Measurements from ENCODE around the gene OR2AJ1.

OR2AJ1 gene

GRCh38 chr1:247905181-247905580, 19.5 kb upstream of the OR2AJ1 start:
- no peak for DNase-seq (ENCODE audit: low read depth)
- no peak overlapping the region for H3K4me3 ChIP-seq (ENCODE audit: low read length)
- TF ChIP-seq CTCF (IDR thresholded peaks at IDR 0.05; ENCODE audit: insufficient read depth, low read depth, low read length, missing control alignments), result no peak

- DNase-seq (ENCODE audit: low read depth), result no peak
- H3K4me3 ChIP-seq (ENCODE audit: low read length), result no peak overlapping the region
- no peak for TF ChIP-seq CTCF (IDR thresholded peaks at IDR 0.05; ENCODE audit: insufficient read depth, low read depth, low read length, missing control alignments)
Observed at GRCh38 chr1:247905910-247906503, 18.7 kb upstream of the OR2AJ1 start.

- no peak for TF ChIP-seq CTCF (IDR thresholded peaks at IDR 0.05; ENCODE audit: insufficient read depth, low read depth, low read length, missing control alignments)
- H3K4me3 ChIP-seq (ENCODE audit: low read length), result no peak overlapping the region
- peak; percentile 46 for DNase-seq (ENCODE audit: low read depth)
Observed at GRCh38 chr1:247906504-247907047, 18.1 kb upstream of the OR2AJ1 start.

- no peak for DNase-seq (ENCODE audit: low read depth)
- no peak for TF ChIP-seq CTCF (IDR thresholded peaks at IDR 0.05; ENCODE audit: insufficient read depth, low read depth, low read length, missing control alignments)
- no peak overlapping the region for H3K4me3 ChIP-seq (ENCODE audit: low read length)
Observed at GRCh38 chr1:247908766-247909165, 15.9 kb upstream of the OR2AJ1 start.

- no peak for TF ChIP-seq CTCF (IDR thresholded peaks at IDR 0.05; ENCODE audit: insufficient read depth, low read depth, low read length, missing control alignments)
- DNase-seq (ENCODE audit: low read depth), result no peak
- no peak overlapping the region for H3K4me3 ChIP-seq (ENCODE audit: low read length)
Observed at GRCh38 chr1:247913786-247914185, 10.9 kb upstream of the OR2AJ1 start.

- H3K4me3 ChIP-seq (ENCODE audit: low read length), result no peak overlapping the region
- DNase-seq (ENCODE audit: low read depth), result no peak
- no peak for TF ChIP-seq CTCF (IDR thresholded peaks at IDR 0.05; ENCODE audit: insufficient read depth, low read depth, low read length, missing control alignments)
Observed at GRCh38 chr1:247914941-247915662, 9.6 kb upstream of the OR2AJ1 start.
